Measurements from ENCODE around the gene SLC22A2.

- TF ChIP-seq DMAP1 (CRISPR knock-in tag; IDR thresholded peaks at IDR 0.05) (no peak), CREM (IDR thresholded peaks at IDR 0.05) (no peak), CREM (CRISPR knock-in tag; IDR thresholded peaks at IDR 0.05) (no peak), HMGXB4 (CRISPR knock-in tag; IDR thresholded peaks at IDR 0.05; ENCODE audit: borderline replicate concordance in 1 of 2, low read depth in 1 of 2) (no peak)
Measured at GRCh38 chr6:160188773-160189172, 69.8 kb downstream of the SLC22A2 start.

Data from HepG2 (cell line).